Inflammatory macrophage treated with lipopolysaccharide for 4 hours (primary cell): ENCODE measurements around the gene ABCB8.

Source experiments
- DNase-seq: peaks from one replicate; pipeline ENCODE4 v3.0.0-alpha.2; 2020

Gene ABCB8

DNA sequence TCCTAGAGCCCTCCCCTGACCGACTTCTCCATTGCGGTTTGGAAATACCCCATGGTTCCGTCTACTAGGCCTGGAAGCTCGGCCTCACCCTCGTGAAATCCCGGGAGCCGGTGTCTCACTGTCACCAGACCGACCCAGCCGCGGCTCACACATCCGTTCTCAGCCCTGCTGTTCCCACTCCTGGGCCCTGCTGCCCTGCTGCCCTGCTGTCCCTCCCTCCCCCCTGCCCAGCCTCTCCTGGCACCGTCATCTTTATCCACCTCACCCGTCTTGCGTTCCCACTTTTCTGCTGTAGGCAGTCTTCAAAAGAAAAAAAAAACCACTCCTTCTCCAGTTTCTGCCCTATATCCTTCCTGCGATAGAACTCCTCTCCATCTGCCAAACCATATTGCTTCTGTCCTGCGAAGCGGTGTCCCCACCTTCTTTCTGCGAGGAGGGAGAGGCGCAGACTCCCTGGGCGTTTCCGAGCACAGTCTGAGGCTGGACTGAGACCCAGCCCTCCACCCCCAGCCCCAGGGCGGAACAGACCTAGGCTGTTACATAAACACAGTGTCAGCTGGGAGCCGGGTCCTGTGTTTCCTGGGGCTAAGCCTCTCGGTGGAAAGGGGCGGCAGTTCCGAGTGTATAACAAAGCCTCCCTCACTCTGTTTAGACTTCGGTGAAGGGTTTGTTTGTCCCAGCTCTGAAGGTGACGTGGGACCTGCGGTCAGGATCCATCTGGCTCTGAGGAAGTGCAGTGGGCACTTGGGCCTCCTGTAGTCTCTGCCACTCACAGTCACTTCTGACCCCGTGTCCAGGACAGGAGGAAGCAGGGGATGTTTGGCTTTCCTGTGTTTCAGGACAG, 60.8 kb downstream of the ABCB8 start:
- peak; percentile 99 for DNase-seq

DNA sequence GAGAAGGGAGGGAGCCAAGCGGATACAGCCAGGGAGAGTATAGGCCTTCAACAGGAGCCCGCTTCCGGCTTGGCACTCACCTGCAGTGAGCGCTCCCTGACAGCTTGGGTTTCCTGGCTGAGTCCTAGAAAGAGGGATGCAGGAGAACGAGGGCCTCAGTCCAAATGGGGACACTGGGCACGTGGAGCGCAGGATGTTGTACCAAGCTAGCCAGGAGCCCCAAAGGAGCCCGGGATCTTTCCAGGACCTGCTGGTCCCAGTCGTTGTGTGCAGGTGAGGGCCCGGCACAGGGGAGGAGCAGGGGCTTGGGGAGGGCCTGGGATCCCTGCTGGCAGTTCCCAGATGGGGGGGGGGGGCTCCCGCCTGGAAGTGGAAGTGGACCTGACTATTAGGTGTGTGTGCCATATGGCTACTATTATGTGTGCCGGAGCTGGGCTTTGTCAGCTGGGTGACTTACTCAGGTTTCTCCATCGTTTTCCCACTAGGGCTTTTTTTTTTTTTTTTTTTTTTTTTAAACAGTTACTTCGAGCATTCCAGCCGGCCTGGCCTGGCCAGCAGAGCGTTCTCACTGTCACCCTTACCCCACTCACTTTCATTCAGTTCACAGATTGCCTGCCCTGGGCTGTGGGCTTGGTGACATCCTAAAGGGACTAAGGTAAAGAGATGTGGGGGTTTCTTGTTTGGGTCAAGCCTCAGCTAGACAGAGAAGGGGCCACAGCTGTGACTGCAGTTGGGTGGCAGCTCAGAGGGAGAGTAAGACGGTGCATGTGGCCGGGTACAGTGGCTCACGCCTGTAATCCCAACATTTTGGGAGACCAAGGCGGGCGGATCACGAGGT, 61.9 kb downstream of the ABCB8 start:
- no peak for DNase-seq

DNA sequence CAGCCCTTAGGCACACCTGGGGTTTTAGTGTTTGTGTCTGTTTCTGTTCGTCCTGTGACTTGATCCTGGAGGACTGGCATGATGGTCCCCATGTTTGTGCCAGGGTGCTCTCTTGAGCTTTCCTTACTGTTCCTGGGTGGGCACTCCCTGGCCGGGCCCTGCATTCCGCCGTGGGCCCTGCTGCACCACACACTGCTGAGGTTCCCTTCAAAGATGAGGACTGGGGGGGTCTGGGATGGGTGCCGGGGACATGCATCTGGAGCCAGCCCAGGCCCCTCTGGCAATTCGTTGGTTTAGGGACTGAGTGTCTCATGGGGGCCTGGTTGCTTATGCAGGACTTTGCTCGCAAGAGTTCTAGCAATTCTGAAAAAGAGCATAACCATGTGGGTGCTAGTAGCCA, 62.8 kb downstream of the ABCB8 start:
- no peak for DNase-seq

DNA sequence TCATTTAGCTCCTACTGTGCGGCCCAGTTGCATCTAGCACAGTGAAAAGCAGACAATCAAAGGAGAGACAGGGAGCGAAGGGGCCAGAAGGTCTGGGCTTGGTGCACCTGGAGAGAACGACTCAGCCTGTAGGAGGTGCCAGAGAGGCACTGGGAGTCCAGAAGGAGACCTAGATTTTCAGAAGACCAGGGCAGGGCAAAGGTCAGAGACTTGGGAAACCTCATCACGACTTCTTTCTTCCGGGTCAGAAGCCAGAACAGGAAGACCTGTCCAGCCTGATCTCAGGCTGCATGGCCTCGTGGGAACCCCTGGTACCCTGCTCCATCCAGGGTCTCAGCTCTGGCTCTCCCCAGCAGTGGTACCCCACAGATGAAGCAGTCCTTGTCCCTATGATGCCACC, 63.2 kb downstream of the ABCB8 start:
- DNase-seq, result peak; percentile 82

DNA sequence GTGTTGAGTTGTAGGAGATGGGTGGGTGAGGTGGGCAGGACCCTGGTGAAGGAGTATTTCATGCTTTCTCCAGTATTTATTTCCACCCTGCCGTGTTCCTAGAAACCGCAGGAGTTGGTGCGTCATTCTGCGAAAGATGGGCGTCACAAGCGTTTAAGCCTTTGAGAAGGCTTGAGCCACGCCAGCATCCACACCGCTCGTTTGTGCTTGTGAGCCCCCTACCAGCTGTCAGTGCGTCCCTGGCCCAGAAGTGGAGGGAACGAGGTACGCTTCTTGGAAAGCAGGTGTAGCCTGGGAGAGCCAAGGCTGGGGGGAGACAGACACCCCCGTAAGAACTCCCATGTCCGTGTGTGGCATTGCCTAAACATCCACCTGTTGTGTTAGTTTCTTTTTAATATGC, 63.7 kb downstream of the ABCB8 start:
- DNase-seq, result no peak

DNA sequence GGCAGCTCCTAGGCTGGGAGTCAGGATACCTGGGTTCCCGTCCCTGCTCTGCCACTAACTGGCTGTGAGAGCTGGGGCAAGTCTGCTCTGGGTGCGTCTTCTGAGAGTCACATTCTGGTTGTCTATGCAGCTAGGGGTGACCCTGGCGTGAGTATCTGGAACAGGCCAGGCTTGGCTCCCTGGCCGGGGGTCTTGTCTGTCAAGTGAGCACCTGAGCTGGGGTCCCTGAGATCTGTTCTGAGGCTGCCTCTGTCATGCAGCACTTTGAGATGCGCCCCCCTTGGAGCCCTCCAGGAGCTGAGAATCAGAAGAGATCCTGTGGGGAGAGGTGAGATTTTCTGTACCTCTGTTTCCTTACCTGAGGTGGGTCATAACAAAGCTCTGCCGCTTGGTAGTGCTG, 65.5 kb downstream of the ABCB8 start:
- no peak for DNase-seq

DNA sequence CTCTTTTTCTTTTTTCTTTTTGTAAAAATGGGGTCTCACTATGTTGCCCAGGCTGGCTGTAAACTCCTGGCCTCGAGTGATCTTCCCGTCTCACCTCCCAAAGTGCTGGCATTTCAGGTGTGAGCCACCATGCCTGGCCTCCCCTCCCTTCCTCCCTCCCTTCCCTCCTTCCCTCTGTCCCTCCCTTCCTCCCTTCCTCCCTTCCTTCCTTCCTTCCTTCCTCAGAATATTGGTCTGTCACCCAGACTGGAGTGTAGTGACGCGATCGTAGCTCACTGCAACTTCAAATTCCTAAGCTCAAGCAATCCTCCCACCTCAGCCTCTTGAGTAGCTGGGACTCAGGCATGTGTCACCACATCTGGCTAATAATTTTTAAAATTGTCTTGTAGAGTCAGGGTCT, 66.4 kb downstream of the ABCB8 start:
- no peak for DNase-seq

DNA sequence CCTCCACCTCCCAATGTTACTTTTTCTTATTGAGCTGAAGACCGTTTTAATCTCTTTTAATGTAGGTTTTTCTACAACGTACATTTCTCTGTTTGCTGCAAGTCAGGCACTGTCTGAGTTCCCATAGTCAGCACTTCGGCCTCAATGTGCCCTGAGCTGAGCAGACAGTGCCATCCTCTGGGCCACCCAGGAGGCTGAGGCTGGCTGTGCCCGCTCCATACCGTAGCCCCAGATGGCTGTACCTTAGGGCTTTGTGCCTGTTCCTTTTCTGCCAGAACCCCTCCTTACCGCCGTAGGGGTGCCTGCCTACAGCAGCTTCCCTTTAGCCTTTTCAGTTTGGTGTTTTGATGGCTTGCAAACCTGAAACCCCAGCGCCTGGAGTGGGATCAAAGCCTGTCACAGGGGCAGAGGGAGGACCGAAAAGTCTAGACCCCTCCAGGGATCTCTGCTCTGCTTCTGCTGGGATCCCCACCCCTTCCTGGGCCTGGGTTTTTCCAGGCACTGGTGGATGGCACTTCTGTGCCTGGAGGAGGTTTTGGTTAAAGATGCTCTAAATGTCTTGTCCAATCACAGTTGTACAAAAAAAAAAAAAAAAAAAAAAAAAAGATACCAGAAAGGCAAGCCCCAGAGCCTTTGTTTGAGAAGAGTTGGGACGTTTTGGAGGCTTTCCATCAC, 67.0 kb downstream of the ABCB8 start:
- no peak for DNase-seq

DNA sequence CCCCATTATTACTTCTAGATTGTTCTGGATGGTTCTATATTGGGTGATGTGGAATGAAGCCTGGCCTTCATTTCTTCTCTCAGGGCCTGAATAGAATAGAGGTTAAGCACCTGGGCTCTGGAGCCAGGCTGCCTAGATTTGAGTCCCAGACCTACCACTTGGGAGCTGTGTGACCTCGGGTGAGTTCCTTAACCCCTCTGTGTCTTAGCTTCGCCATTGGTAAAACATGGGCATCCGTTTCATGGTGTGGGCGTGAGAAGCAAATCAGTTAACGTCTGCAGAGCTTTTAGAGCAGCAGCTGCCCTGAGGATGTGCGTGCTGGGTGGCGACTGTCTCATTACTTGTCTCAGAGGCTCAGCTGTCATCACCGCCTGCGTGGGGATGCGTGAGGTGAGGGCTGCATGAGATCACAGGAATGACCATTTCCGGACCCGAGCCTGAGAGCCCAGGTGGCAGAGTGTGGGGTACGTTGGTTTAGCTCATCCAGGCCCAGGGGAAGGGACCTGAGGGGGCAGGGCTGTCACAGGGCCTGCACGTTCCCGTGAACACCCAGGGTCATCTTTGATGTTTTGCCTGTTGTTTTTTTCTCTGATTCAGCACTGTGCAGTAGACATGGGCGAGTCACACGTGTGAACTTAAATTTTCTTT, 67.7 kb downstream of the ABCB8 start:
- DNase-seq, result no peak
